GM12878 (cell line): ENCODE data around the gene OR14A16. TPM values are rescaled to one million over a fixed set of nuclear protein-coding genes. Genes with fewer than 3 reads are reported as not detected.

Experiments
- ATAC-seq: fragments of 200-7000 bp; cut with Tn5 transposase; 3 replicates; pipeline ENCODE4 v1.9.1; 2020; ENCODE audit warnings: mild to moderate bottlenecking, moderate library complexity
- BruUV-seq: library from RNA; stranded (reverse); fragments of 400-500 nt; replicated peaks from 2 replicates; lab custom pipeline; 2021; lab: Mats Ljungman, UMichigan
- CTCF ChIA-PET: fragments of 300-600 bp; sonication (Branson Sonifier 250); formaldehyde crosslinking; extraction: SDS; loops from one replicate; lab custom pipeline; 2021; ENCODE audit warnings: inconsistent platforms; lab: Yijun Ruan, JAX
- POLR2A ChIA-PET: fragments of 350-600 bp; formaldehyde crosslinking; extraction: SDS; loops from one replicate; lab custom pipeline; 2021; ENCODE audit warnings: inconsistent platforms; lab: Charles Lee
- RAD21 ChIA-PET: fragments of 300-600 bp; sonication (Branson Sonifier 250); formaldehyde crosslinking; loops from one replicate; lab custom pipeline; 2023; ENCODE audit warnings: antibody characterized with exemption; ENCODE audit not compliant: unreplicated experiment; lab: Charles Lee
- SMC1A ChIA-PET: fragments of 300-600 bp; sonication (Branson Sonifier 250); formaldehyde crosslinking; loops from one replicate; lab custom pipeline; 2023; ENCODE audit not compliant: unreplicated experiment, uncharacterized antibody; lab: Charles Lee
- DNase-seq: peaks from one replicate; pipeline ENCODE4 v3.0.0-alpha.2; 2011; ENCODE audit warnings: low read depth, low spot score
- FAIRE-seq: peaks from 3 replicates; lab custom pipeline; 2011; peaks lifted over from hg19 to GRCh38; lab: Jason Lieb, UNC
- H2AFZ ChIP-seq: 2 replicates; pipeline ENCODE4 v1.6.0; 2011; ENCODE audit warnings: low read depth, low read length, control low read depth; ENCODE audit not compliant: control insufficient read depth
- H3K27ac ChIP-seq: 2 replicates; pipeline ENCODE4 v1.5.1; 2011; ENCODE audit warnings: control low read depth; ENCODE audit not compliant: control insufficient read depth, insufficient read depth
- H3K27me3 ChIP-seq, 2 experiments: replicated peaks in 1 of 2; 2 replicates each; pipeline versions ENCODE4 v1.6.0 to v1.6.1; 2011; ENCODE audit warnings: low read length in 1 of 2; ENCODE audit not compliant: control insufficient read depth in 2 of 2, insufficient read depth in 2 of 2
- H3K36me3 ChIP-seq, 2 experiments: 2 replicates each; pipeline ENCODE4 v1.5.1; 2011; ENCODE audit warnings: low read length in 1 of 2; ENCODE audit not compliant: control insufficient read depth in 2 of 2, insufficient read depth in 2 of 2
- H3K4me1 ChIP-seq: 2 replicates; pipeline ENCODE4 v1.6.1; 2011; ENCODE audit warnings: mild to moderate bottlenecking, low read length, moderate library complexity, mixed read lengths; ENCODE audit not compliant: control insufficient read depth, insufficient read depth
- H3K4me2 ChIP-seq: 2 replicates; pipeline ENCODE4 v1.6.0; 2011; ENCODE audit warnings: control low read depth; ENCODE audit not compliant: control insufficient read depth, insufficient read depth
- H3K4me3 ChIP-seq: fragments of 200-600 bp; sonication (generic); 2 replicates; pipeline ENCODE4 v1.5.1; 2016
- H3K79me2 ChIP-seq: 2 replicates; pipeline ENCODE4 v1.6.0; 2011; ENCODE audit warnings: low read length; ENCODE audit not compliant: control insufficient read depth, insufficient read depth
- H3K9ac ChIP-seq: 2 replicates; pipeline ENCODE4 v1.8.0; 2011; ENCODE audit warnings: low read length, control low read depth, mixed read lengths; ENCODE audit not compliant: control insufficient read depth, insufficient read depth
- H3K9me3 ChIP-seq: replicated peaks from 3 replicates; pipeline ENCODE4 v1.5.1; 2011; ENCODE audit warnings: mild to moderate bottlenecking, low read length; ENCODE audit not compliant: control insufficient read depth, insufficient read depth
- H4K20me1 ChIP-seq: 2 replicates; pipeline ENCODE4 v1.6.0; 2011; ENCODE audit not compliant: control insufficient read depth, insufficient read depth
- ASH2L ChIP-seq: fragments of 300-600, 200-600 bp; sonication (generic); IDR thresholded peaks from 2 replicates; pipeline ENCODE4 v1.6.1; 2017; ENCODE audit warnings: low read depth, mild to moderate bottlenecking, borderline replicate concordance
- BMI1 ChIP-seq: fragments of 450-650 bp; IDR thresholded peaks from 2 replicates; pipeline ENCODE4 v1.6.1; 2016; ENCODE audit warnings: mild to moderate bottlenecking, moderate library complexity, borderline replicate concordance
- CBX3 ChIP-seq: fragments of 200-600 bp; sonication (generic); IDR thresholded peaks from 2 replicates; pipeline ENCODE4 v1.6.1; 2016; ENCODE audit warnings: low read depth, borderline replicate concordance
- DPF2 ChIP-seq: fragments of 450-650 bp; IDR thresholded peaks from 2 replicates; pipeline ENCODE4 v1.6.1; 2017; ENCODE audit warnings: mild to moderate bottlenecking
- IKZF2 ChIP-seq, 2 experiments: fragments of 450-650 bp; IDR thresholded peaks; 2 replicates each; pipeline ENCODE4 v1.6.1; 2017; ENCODE audit warnings: mild to moderate bottlenecking in 2 of 2, moderate library complexity in 2 of 2
- MEF2B ChIP-seq: fragments of 450-650 bp; IDR thresholded peaks from 2 replicates; pipeline ENCODE4 v1.6.1; 2018; ENCODE audit warnings: mild to moderate bottlenecking, moderate library complexity; ENCODE audit not compliant: partially characterized antibody, poor library complexity, severe bottlenecking
- RBBP5 ChIP-seq: fragments of 200-600 bp; sonication (generic); conservative IDR thresholded peaks from 2 replicates; pipeline ENCODE4 v1.6.1; 2016
- ZNF217 ChIP-seq: fragments of 450-650 bp; IDR thresholded peaks from 2 replicates; pipeline ENCODE4 v1.6.1; 2017; ENCODE audit warnings: antibody characterized with exemption, mild to moderate bottlenecking
- WGBS: methylation state at CpG from one replicate; pipeline ENCODE4 v1.1.6; 2016; ENCODE audit warnings: low lambda C conversion rate; ENCODE audit not compliant: insufficient replicate concordance, insufficient coverage; ENCODE audit errors: missing lambda C conversion rate; 5-methylcytosine and 5-hydroxymethylcytosine counted together
- in situ Hi-C: fragments of 300-500 bp; cut with MboI; formaldehyde crosslinking; loops from 9 replicates; pipeline ENCODE4 v1.14.3; 2018; ENCODE audit warnings: mixed read lengths
- intact Hi-C: fragments of 100-400 bp; cut with micrococcal nuclease; formaldehyde crosslinking; loops from one replicate; pipeline ENCODE4 v1.14.2; 2022; ENCODE audit not compliant: unreplicated experiment
- polyA plus RNA-seq, 11 experiments: library from polyadenylated mRNA; depleted of rRNA in 4 of 11; unstranded in 6 of 11; stranded (reverse) in 5 of 11; fragments of >200 nt; fragmentation: Nextera tagmentation in 4 of 11; fragmentation: Illumina TruSeq in 1 of 11; extraction: Ambion mirVana in 4 of 11; extraction: Trizol in 1 of 11; gene quantifications; 1 replicate in 1 of 11; 2 replicates in 10 of 11; pipeline versions ENCODE4 v1.2.1 to v1.2.3, GENCODE V29; 2011 to 2016; ENCODE audit warnings: inconsistent platforms in 2 of 11, missing spikeins in 2 of 11, low read depth in 1 of 11
- total RNA-seq, 4 experiments: library from RNA; depleted of rRNA in 3 of 4; stranded (reverse); fragments of >200 nt in 3 of 4; fragmentation: Illumina TruSeq in 1 of 4; extraction: Trizol in 1 of 4; gene quantifications; 2 replicates each; pipeline versions ENCODE4 v1.2.1 to v1.2.3, GENCODE V29; 2013 to 2021
- TF ChIP-seq, protein P1 (sequence below): IDR thresholded peaks from 2 replicates; pipeline ENCODE4 v1.6.1; 2011; ENCODE audit warnings: borderline replicate concordance, low read depth, mild to moderate bottlenecking, moderate library complexity, low read length; ENCODE audit not compliant: insufficient read depth, poor library complexity, severe bottlenecking
- TF ChIP-seq, protein P2 (sequence below): fragments of 450-650 bp; IDR thresholded peaks from 2 replicates; pipeline ENCODE4 v1.6.1; 2016; ENCODE audit warnings: mild to moderate bottlenecking, moderate library complexity, borderline replicate concordance

Gene OR14A16
- total and polyA plus RNA-seq, 10 of the 15 experiments (the other 5 are each of a cell fraction or from before 2014, with no cell fraction given): not detected

DNA sequence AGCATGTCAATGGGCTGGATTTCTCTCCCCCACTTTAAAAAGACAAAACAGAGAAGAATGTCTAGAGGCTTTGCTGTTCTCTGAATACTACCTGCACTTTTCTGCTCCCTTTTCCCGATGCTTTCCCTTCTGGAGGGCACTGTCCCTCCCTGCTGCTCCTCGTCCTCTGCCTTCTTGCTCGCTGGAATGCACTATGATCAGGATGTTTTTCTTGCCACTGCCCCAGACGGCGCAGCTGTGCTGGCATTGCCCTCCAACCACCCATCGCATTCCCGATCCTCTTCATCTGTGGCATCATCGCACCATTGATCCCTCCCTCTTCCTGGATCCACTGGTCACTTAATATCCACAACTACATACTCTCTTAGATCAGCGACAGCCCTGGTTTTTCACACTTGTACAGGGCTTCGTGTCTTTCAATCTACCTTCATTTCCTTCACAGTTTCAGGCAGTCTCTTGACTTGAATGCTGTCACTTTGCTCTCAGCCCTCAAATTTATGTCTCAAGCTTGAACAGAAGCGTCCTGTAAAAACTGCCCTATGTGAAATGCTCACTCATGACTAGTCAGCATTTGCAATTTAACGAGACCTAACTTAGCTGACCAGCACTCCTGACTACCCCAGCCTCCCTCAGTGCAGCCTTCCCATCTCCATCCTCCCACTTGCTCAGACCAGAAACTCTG, 21.2 kb upstream of the OR14A16 start:
- CTCF ChIA-PET: no interaction called here
- H3K9me3 ChIP-seq: no peaks in the 10 kb centered on the region
- FAIRE-seq (no peak), ATAC-seq (no peak), DNase-seq (no peak)
- no peaks in the 10 kb centered on the region for H3K79me2 ChIP-seq
- no TSS peak for BruUV-seq
- H3K9ac ChIP-seq: no peak overlapping the region
- no peaks in the 10 kb centered on the region for H3K4me1 ChIP-seq
- no peak overlapping the region for H3K27ac ChIP-seq
- POLR2A ChIA-PET: no interaction called here
- H4K20me1 ChIP-seq: no peaks in the 10 kb centered on the region
- no peaks in the 10 kb centered on the region for H3K36me3 ChIP-seq
- H3K27me3 ChIP-seq: no peaks in the 10 kb centered on the region
- RAD21 ChIA-PET: no interaction called here
- no peak overlapping the region for H3K4me2 ChIP-seq
- in situ Hi-C loops: no loop called here
- H3K4me3 ChIP-seq: no peak overlapping the region
- H2AFZ ChIP-seq: no peak overlapping the region
- no peak for TF ChIP-seq ZNF217
- TF ChIP-seq, protein P1, sequence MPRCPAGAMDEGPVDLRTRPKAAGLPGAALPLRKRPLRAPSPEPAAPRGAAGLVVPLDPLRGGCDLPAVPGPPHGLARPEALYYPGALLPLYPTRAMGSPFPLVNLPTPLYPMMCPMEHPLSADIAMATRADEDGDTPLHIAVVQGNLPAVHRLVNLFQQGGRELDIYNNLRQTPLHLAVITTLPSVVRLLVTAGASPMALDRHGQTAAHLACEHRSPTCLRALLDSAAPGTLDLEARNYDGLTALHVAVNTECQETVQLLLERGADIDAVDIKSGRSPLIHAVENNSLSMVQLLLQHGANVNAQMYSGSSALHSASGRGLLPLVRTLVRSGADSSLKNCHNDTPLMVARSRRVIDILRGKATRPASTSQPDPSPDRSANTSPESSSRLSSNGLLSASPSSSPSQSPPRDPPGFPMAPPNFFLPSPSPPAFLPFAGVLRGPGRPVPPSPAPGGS: peak; percentile 77
- TF ChIP-seq, all 136 proteins: peak for 1
- SMC1A ChIA-PET: no interaction called here
- intact Hi-C loops: no loop called here
- 32% methylated on average over 11 of the region's 12 CpGs for WGBS

DNA sequence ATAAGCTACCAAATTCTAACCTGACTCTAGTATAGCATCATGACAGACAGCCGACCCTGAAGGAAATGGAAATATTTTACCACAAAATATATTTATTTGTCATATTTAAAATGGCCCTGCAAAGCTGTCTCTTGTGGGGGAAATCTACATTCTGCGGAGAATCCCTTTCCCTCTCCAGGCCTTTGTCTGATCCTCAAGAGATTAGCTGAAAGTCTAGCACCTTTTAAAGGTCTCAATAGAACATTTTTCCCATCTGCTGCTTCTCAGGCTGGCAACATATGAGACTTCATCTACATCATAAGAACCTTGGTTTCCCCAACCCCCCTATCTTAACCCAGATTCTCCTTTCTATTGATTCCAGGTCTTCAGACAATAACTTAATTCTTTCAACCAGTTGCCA, 19.5 kb upstream of the OR14A16 start:
- Histone ChIP-seq H2AFZ (no peak overlapping the region), H3K79me2 (no peaks in the 10 kb centered on the region), H3K27me3 (no peaks in the 10 kb centered on the region), H3K27ac (no peak overlapping the region), H3K36me3 (no peaks in the 10 kb centered on the region), H3K9me3 (no peaks in the 10 kb centered on the region), H4K20me1 (no peaks in the 10 kb centered on the region), H3K4me1 (no peaks in the 10 kb centered on the region), H3K9ac (no peak overlapping the region), H3K4me2 (no peak overlapping the region), H3K4me3 (no peak overlapping the region)
- ATAC-seq: no peak
- ChIA-PET CTCF (no interaction called here), POLR2A (no interaction called here), SMC1A (no interaction called here), RAD21 (no interaction called here)
- intact Hi-C loops: no loop called here
- no TSS peak for BruUV-seq
- in situ Hi-C loops: no loop called here
- DNase-seq: no peak
- no peak for FAIRE-seq
- 29% methylated on average over 2 of the region's 2 CpGs for WGBS
- TF ChIP-seq IKZF2 (IDR thresholded peaks at IDR 0.05) (no peak), ASH2L (no peak), BMI1 (no peak), RBBP5 (no peak), DPF2 (no peak), CBX3 (no peak), MEF2B (no peak)
- TF ChIP-seq, protein P2, sequence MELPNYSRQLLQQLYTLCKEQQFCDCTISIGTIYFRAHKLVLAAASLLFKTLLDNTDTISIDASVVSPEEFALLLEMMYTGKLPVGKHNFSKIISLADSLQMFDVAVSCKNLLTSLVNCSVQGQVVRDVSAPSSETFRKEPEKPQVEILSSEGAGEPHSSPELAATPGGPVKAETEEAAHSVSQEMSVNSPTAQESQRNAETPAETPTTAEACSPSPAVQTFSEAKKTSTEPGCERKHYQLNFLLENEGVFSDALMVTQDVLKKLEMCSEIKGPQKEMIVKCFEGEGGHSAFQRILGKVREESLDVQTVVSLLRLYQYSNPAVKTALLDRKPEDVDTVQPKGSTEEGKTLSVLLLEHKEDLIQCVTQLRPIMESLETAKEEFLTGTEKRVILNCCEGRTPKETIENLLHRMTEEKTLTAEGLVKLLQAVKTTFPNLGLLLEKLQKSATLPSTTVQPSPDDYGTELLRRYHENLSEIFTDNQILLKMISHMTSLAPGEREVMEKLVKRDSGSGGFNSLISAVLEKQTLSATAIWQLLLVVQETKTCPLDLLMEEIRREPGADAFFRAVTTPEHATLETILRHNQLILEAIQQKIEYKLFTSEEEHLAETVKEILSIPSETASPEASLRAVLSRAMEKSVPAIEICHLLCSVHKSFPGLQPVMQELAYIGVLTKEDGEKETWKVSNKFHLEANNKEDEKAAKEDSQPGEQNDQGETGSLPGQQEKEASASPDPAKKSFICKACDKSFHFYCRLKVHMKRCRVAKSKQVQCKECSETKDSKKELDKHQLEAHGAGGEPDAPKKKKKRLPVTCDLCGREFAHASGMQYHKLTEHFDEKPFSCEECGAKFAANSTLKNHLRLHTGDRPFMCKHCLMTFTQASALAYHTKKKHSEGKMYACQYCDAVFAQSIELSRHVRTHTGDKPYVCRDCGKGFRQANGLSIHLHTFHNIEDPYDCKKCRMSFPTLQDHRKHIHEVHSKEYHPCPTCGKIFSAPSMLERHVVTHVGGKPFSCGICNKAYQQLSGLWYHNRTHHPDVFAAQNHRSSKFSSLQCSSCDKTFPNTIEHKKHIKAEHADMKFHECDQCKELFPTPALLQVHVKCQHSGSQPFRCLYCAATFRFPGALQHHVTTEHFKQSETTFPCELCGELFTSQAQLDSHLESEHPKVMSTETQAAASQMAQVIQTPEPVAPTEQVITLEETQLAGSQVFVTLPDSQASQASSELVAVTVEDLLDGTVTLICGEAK: no peak
